AG04450 (cell line): ENCODE data around the gene KDM2B. TPM values are rescaled to one million over a fixed set of nuclear protein-coding genes. Genes with fewer than 3 reads are reported as not detected.

Experiments used
- CTCF ChIA-PET: fragments of 300-600, 350-600 bp; formaldehyde crosslinking; extraction: SDS; loops from one replicate; lab custom pipeline; 2022; ENCODE audit warnings: antibody characterized with exemption, inconsistent platforms; lab: Charles Lee
- POLR2A ChIA-PET: fragments of 350-600 bp; formaldehyde crosslinking; extraction: SDS; loops from one replicate; lab custom pipeline; 2021; ENCODE audit warnings: antibody characterized with exemption, inconsistent platforms; lab: Yijun Ruan, JAX
- DNase-seq: peaks from one replicate; pipeline ENCODE4 v3.0.0-alpha.2; 2011; ENCODE audit warnings: low read depth, low spot score
- H3K27ac ChIP-seq: one replicate; pipeline ENCODE4 v1.5.1; 2012; ENCODE audit warnings: low read depth, low read length, control low read depth
- H3K27me3 ChIP-seq: one replicate; pipeline ENCODE4 v1.6.0; 2012; ENCODE audit warnings: low read length; ENCODE audit not compliant: control insufficient read depth, insufficient read depth
- H3K4me3 ChIP-seq: 2 replicates; pipeline ENCODE4 v1.5.1; 2011; ENCODE audit warnings: mild to moderate bottlenecking, low read depth, low read length, control low read depth
- H3K9me3 ChIP-seq: 2 replicates; pipeline ENCODE4 v1.5.1; 2012; ENCODE audit warnings: low read length; ENCODE audit not compliant: control insufficient read depth, insufficient read depth
- polyA plus RNA-seq: library from polyadenylated mRNA; depleted of rRNA; stranded (reverse); fragments of >200 nt; gene quantifications from 2 replicates; pipeline ENCODE4 v1.2.3, GENCODE V29; 2011
- TF ChIP-seq, protein P1 (sequence below): IDR thresholded peaks from 2 replicates; pipeline ENCODE4 v1.5.1; 2011; ENCODE audit warnings: low read depth, low read length, control low read depth, inconsistent platforms

Gene KDM2B
- polyA plus RNA-seq, 1 experiment: 12.9 TPM

DNA sequence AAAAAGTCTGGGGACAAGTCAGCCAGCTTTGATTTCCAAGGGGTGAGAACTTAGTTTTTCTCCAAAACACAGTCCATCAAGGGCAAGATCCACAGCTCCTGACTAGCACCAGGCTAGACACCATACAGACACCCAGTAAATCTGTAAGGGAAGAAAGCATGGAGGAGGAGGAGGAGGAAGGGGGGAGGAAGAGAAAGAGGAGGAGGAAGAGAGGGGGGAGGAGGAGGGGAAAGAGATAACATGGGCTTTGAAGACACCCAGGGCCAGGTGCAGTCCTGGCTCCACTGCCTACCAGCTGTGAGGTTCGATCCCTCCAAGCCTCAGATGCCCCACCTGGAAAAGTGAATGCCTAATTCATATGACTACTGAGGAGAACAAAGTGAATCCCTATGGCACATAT, 18.3 kb downstream of the KDM2B start:
- CTCF ChIA-PET: interaction anchor here (1.2 to 1.3 kb wide), 2 partner anchors 10 to 120 kb away, joined by 3 to 6 read pairs; no protein-coding TSS in a partner anchor
- POLR2A ChIA-PET: interaction anchor here (0.5 to 0.8 kb wide), 2 partner anchors 164 to 231 kb away, joined by 3 to 4 read pairs; partner anchors contain the start of gene RHOF
- DNase-seq: no peak
- Histone ChIP-seq H3K27me3 (no peaks in the 10 kb centered on the region), H3K4me3 (no peak overlapping the region), H3K9me3 (no peaks in the 10 kb centered on the region), H3K27ac (no peak overlapping the region)
- TF ChIP-seq, protein P1, sequence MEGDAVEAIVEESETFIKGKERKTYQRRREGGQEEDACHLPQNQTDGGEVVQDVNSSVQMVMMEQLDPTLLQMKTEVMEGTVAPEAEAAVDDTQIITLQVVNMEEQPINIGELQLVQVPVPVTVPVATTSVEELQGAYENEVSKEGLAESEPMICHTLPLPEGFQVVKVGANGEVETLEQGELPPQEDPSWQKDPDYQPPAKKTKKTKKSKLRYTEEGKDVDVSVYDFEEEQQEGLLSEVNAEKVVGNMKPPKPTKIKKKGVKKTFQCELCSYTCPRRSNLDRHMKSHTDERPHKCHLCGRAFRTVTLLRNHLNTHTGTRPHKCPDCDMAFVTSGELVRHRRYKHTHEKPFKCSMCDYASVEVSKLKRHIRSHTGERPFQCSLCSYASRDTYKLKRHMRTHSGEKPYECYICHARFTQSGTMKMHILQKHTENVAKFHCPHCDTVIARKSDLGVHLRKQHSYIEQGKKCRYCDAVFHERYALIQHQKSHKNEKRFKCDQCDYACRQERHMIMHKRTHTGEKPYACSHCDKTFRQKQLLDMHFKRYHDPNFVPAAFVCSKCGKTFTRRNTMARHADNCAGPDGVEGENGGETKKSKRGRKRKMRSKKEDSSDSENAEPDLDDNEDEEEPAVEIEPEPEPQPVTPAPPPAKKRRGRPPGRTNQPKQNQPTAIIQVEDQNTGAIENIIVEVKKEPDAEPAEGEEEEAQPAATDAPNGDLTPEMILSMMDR: no peak

DNA sequence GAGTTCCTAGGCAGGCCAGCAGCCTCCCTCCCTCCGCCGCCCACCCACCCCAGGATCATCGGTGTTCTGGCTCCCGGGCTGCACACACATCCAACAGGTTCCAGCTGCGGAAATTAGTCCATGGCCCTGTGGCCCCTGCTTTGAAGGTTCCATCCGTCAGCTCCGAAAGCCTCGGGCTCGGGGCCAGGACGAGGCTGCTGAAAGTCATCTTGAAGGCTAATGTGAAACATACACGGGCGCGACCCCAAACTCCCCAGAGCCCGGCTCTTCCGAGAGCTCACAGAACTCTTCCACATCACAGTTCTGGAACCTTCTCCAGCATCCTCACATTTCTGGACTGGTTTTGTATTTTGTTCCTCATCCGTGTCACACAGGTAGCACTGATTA, 19.8 kb downstream of the KDM2B start:
- DNase-seq: no peak
- no peaks in the 10 kb centered on the region for H3K27me3 ChIP-seq
- no peaks in the 10 kb centered on the region for H3K9me3 ChIP-seq
- H3K4me3 ChIP-seq: no peak overlapping the region
- ChIA-PET CTCF (interaction anchor here (1.3 kb wide), 1 partner anchor 121 kb away, joined by 6 read pairs; no protein-coding TSS in a partner anchor), POLR2A (no interaction called here)
- no peak overlapping the region for H3K27ac ChIP-seq
- TF ChIP-seq, protein P1: no peak

DNA sequence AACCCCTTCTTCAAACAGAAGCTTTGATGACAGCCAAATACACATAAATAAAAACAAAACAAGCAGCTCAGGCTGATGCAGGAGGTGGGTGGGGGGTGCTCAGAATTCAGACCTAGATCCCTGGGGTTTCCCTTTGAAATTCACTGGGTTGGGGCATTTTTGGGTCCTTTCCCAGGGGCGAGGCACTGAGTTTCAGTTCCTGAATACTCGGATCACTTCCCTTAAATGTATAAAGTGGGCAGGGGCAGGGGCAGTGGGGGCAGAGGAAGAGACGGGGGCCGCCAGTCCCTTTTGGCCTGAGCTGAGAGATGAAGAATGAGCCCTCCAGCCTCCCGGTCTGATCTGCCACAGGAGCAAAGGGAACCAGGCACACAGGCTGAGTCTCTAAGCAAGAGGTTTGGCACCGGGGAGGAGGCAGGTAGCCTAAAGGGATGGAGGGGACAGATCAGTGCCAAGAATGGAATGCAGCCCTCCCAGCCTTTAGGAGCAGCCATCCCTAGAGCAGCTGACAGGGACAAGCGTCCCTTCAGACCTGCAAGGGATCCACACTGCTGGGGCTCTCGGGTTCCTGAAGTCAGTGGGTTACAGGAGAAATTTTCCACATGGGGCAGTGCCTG, 20.3 kb downstream of the KDM2B start:
- CTCF ChIA-PET: interaction anchor here (1.4 kb wide), 1 partner anchor 108 kb away, joined by 4 read pairs; no protein-coding TSS in a partner anchor
- no peak overlapping the region for H3K4me3 ChIP-seq
- no peaks in the 10 kb centered on the region for H3K27me3 ChIP-seq
- POLR2A ChIA-PET: no interaction called here
- H3K27ac ChIP-seq: no peak overlapping the region
- TF ChIP-seq, protein P1: no peak
- no peaks in the 10 kb centered on the region for H3K9me3 ChIP-seq
- no peak for DNase-seq

DNA sequence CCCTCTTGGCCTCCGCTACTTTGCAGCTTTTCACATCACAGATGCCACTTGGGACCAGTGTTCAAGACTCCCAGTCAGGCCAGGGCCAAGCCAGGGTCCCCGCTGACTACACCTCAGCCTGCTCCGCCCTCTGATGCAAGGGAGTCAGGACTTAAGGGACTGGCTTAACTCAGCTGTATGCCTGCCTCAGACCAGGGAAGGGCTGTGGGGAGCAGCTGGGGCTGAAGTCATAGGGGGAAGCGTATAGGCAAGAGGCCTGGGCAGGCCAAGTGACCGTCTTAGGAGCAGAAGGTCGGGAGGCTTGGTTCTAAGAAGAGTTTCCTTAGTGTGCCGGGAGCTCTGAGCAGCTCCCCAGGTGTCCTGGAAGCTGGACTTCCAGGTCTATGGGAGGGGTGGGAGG, 21.9 kb downstream of the KDM2B start:
- Histone ChIP-seq H3K27ac (no peak overlapping the region), H3K27me3 (no peaks in the 10 kb centered on the region), H3K9me3 (no peaks in the 10 kb centered on the region), H3K4me3 (no peak overlapping the region)
- ChIA-PET POLR2A (no interaction called here), CTCF (interaction anchor here (1.4 kb wide), 1 partner anchor 110 kb away, joined by 4 read pairs; no protein-coding TSS in a partner anchor)
- TF ChIP-seq, protein P1: no peak
- DNase-seq: no peak

DNA sequence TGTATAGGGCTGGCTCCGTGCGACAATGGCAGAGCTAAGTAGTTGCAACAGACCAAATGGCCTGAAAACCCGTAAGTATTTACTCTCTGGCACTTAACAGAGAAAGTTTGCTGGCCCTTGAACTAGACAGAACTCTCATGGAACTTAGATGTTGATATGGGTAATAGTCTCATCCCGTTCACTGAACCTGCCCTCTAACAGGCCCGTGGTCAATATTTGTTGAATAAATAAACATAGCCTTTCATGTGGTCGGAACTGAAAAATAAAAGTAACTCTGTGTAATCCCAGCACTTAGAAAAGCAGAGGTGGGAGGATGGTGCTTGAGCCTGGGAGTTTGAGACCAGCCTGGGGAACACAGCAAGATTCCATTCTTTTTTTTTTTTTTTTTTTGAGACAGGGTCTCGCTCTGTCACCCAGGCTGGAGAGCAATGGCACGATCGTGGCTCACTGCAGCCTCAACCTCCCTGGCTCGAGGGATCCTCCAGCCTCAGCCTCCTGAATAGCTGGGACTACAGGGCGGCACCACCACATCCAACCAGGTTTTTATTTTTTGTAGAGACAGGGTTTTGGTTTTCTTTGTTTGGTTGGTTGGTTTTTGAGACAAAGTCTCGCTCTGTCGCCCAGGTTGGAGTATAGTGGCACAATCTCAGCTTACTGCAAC, 29.7 kb downstream of the KDM2B start:
- TF ChIP-seq, protein P1: no peak
- Histone ChIP-seq H3K4me3 (no peak overlapping the region), H3K27me3 (no peaks in the 10 kb centered on the region), H3K27ac (no peak overlapping the region), H3K9me3 (no peaks in the 10 kb centered on the region)
- no peak for DNase-seq
- CTCF ChIA-PET: interaction anchor here (1.2 to 6.3 kb wide), 7 partner anchors 26 to 131 kb away, joined by 3 to 162 read pairs (median 13); partner anchors contain the start of genes MORN3 and ORAI1
- POLR2A ChIA-PET: interaction anchor here (1.2 kb wide), 1 partner anchor 76 kb away, joined by 3 read pairs; no protein-coding TSS in a partner anchor
